ENCODE results near the gene MRPL37. TPM values are rescaled to one million over a fixed set of nuclear protein-coding genes. Genes with fewer than 3 reads are reported as not detected.

The MRPL37 gene
- total RNA-seq, 2 donors from 2014 or later, result 84.5 to 95.8 TPM

DNA sequence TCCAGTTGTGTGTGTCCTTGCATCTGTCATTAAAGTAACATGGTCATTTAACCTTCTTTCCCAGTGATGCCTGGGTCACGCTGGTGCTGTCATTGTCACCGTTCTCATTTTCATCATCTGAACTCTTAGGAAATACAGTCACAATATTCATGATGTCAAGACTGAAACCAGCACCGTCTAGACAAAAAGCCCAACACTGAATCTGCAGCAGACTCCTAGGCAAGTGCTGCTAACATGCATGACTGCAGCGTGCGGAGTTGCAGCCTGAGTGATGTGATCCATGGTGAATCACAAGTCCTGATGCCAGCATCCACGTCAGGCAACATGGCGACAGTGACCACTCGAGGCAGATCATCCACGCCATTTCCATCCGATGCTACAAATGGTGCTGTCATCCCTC, 37.6 kb downstream of the MRPL37 start:
- H3K9me3 Mint-ChIP-seq, result peaks cover 12% of the 10 kb centered on the region
- no peak overlapping the region for H3K27ac Mint-ChIP-seq
- no peak overlapping the region for H3K27ac ChIP-seq (ENCODE audit: low read depth, low read length)
- H3K27me3 Mint-ChIP-seq (ENCODE audit: insufficient read depth), result no peaks in the 10 kb centered on the region
- no peaks in the 10 kb centered on the region for H3K9me3 ChIP-seq (ENCODE audit: control insufficient read depth, low read length)
- no peak overlapping the region for H3K9ac ChIP-seq (ENCODE audit: extremely low read depth, low read length, poor library complexity, severe bottlenecking)
- H3K27me3 ChIP-seq (ENCODE audit: control insufficient read depth, insufficient read depth, low read length, poor library complexity, severe bottlenecking), result no peaks in the 10 kb centered on the region
- H3K4me1 Mint-ChIP-seq, result peaks cover 4% of the 10 kb centered on the region
- no peak overlapping the region for H3K4me3 Mint-ChIP-seq
- H3K4me1 ChIP-seq (ENCODE audit: control insufficient read depth, insufficient read depth, low read length), result no peaks in the 10 kb centered on the region
- no peak for DNase-seq
- TF ChIP-seq, protein P1, sequence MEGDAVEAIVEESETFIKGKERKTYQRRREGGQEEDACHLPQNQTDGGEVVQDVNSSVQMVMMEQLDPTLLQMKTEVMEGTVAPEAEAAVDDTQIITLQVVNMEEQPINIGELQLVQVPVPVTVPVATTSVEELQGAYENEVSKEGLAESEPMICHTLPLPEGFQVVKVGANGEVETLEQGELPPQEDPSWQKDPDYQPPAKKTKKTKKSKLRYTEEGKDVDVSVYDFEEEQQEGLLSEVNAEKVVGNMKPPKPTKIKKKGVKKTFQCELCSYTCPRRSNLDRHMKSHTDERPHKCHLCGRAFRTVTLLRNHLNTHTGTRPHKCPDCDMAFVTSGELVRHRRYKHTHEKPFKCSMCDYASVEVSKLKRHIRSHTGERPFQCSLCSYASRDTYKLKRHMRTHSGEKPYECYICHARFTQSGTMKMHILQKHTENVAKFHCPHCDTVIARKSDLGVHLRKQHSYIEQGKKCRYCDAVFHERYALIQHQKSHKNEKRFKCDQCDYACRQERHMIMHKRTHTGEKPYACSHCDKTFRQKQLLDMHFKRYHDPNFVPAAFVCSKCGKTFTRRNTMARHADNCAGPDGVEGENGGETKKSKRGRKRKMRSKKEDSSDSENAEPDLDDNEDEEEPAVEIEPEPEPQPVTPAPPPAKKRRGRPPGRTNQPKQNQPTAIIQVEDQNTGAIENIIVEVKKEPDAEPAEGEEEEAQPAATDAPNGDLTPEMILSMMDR (conservative IDR thresholded peaks at IDR 0.05), result no peak
- H3K36me3 Mint-ChIP-seq (ENCODE audit: low read depth), result peaks cover 73% of the 10 kb centered on the region
- WGBS, 2 experiments (ENCODE audit: insufficient coverage in 1 of 2, insufficient read length in 1 of 2), result 97 to 99% methylated on average over 10 of the region's 10 CpGs
- no peak overlapping the region for H3K4me3 ChIP-seq (ENCODE audit: low read length)
- peaks cover 68% of the 10 kb centered on the region for H3K36me3 ChIP-seq (ENCODE audit: control insufficient read depth, insufficient read depth, low read length)

DNA sequence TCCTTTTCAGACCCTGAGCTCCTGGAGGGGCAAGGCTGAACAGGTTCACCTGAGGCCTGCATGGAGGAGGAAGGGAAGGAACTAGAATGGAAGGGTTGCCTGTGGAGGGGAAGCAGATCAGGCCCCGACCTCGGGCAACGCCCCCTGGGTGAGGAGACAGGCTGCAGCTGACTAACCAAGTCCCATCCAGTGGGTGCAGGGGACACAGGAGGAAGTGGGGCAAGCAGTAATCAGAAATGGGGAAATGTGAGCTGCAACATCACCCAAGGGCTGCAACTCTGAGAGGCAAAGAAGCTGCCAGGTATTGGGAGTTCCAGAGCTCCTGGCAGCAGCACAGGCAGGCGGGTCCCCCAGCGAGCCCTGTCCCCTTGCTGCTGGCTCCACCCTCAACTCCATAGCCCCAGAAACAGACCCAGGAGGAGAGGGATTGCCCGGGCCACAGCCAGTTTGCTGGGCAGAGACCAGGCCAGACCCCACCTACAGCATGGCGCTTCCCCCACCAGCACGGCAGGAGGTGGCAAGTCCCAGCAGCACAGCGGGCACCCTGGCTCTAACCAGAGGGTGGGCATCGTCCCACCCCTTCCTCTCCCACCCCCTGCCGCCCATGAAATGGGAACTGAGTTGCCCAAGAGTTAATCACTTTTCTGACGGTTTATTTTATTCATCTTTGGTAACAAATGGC, 38.5 kb downstream of the MRPL37 start:
- Histone ChIP-seq H3K27me3 (ENCODE audit: control insufficient read depth, insufficient read depth, low read length, poor library complexity, severe bottlenecking) (no peaks in the 10 kb centered on the region), H3K4me1 (ENCODE audit: control insufficient read depth, insufficient read depth, low read length) (no peaks in the 10 kb centered on the region), H3K4me3 (ENCODE audit: low read length) (no peak overlapping the region), H3K9me3 (ENCODE audit: control insufficient read depth, low read length) (no peaks in the 10 kb centered on the region), H3K27ac (ENCODE audit: low read depth, low read length) (no peak overlapping the region), H3K36me3 (ENCODE audit: control insufficient read depth, insufficient read depth, low read length) (peaks cover 76% of the 10 kb centered on the region), H3K9ac (ENCODE audit: extremely low read depth, low read length, poor library complexity, severe bottlenecking) (no peak overlapping the region)
- Mint-ChIP-seq H3K4me3 (no peak overlapping the region), H3K27ac (no peak overlapping the region), H3K36me3 (ENCODE audit: low read depth) (peaks cover 74% of the 10 kb centered on the region), H3K4me1 (peaks cover 4% of the 10 kb centered on the region), H3K27me3 (ENCODE audit: insufficient read depth) (no peaks in the 10 kb centered on the region), H3K9me3 (peaks cover 7% of the 10 kb centered on the region)
- TF ChIP-seq, protein P1 (conservative IDR thresholded peaks at IDR 0.05), result no peak
- DNase-seq, result no peak
- WGBS, 2 experiments (ENCODE audit: insufficient coverage in 1 of 2, insufficient read length in 1 of 2), result 96 to 100% methylated on average over 6 to 12 of the region's 12 CpGs

- Histone ChIP-seq H3K4me3 (ENCODE audit: low read length) (no peak overlapping the region), H3K9me3 (ENCODE audit: control insufficient read depth, low read length) (no peaks in the 10 kb centered on the region), H3K4me1 (ENCODE audit: control insufficient read depth, insufficient read depth, low read length) (no peaks in the 10 kb centered on the region), H3K27me3 (ENCODE audit: control insufficient read depth, insufficient read depth, low read length, poor library complexity, severe bottlenecking) (no peaks in the 10 kb centered on the region), H3K9ac (ENCODE audit: extremely low read depth, low read length, poor library complexity, severe bottlenecking) (no peak overlapping the region), H3K27ac (ENCODE audit: low read depth, low read length) (no peak overlapping the region), H3K36me3 (ENCODE audit: control insufficient read depth, insufficient read depth, low read length) (peaks cover 82% of the 10 kb centered on the region)
- no peak overlapping the region for H3K4me3 Mint-ChIP-seq
- peaks cover 4% of the 10 kb centered on the region for H3K4me1 Mint-ChIP-seq
- peaks cover 7% of the 10 kb centered on the region for H3K9me3 Mint-ChIP-seq
- no peak overlapping the region for H3K27ac Mint-ChIP-seq
- WGBS, 2 experiments (ENCODE audit: insufficient coverage in 1 of 2, insufficient read length in 1 of 2), result 97% methylated on average over 5 of the region's 5 CpGs; no CpG with 5 or more reads in 1 of the 2 experiments
- TF ChIP-seq, protein P1 (conservative IDR thresholded peaks at IDR 0.05), result no peak
- peaks cover 78% of the 10 kb centered on the region for H3K36me3 Mint-ChIP-seq (ENCODE audit: low read depth)
- H3K27me3 Mint-ChIP-seq (ENCODE audit: insufficient read depth), result no peaks in the 10 kb centered on the region
- DNase-seq, result no peak
Observed at GRCh38 chr1:54239035-54239383, 39.0 kb downstream of the MRPL37 start.
